OCI-LY1 (cell line): ENCODE data around the gene AAGAB.

Experiments used
- EZH2 ChIP-seq: fragments of 200-600 bp; sonication (generic), shearing (Covaris generic); IDR thresholded peaks from 2 replicates; pipeline ENCODE4 v1.8.0; 2017; ENCODE audit warnings: borderline replicate concordance, mixed run types, mild to moderate bottlenecking, antibody characterized with exemption, low read length, moderate library complexity, mixed read lengths
- TF ChIP-seq, protein P1 (sequence below): fragments of 200-600 bp; sonication (generic), shearing (Covaris generic); IDR thresholded peaks from 2 replicates; pipeline ENCODE4 v1.5.1; 2017; ENCODE audit warnings: mild to moderate bottlenecking, antibody characterized with exemption, low read length, moderate library complexity, mixed read lengths

DNA sequence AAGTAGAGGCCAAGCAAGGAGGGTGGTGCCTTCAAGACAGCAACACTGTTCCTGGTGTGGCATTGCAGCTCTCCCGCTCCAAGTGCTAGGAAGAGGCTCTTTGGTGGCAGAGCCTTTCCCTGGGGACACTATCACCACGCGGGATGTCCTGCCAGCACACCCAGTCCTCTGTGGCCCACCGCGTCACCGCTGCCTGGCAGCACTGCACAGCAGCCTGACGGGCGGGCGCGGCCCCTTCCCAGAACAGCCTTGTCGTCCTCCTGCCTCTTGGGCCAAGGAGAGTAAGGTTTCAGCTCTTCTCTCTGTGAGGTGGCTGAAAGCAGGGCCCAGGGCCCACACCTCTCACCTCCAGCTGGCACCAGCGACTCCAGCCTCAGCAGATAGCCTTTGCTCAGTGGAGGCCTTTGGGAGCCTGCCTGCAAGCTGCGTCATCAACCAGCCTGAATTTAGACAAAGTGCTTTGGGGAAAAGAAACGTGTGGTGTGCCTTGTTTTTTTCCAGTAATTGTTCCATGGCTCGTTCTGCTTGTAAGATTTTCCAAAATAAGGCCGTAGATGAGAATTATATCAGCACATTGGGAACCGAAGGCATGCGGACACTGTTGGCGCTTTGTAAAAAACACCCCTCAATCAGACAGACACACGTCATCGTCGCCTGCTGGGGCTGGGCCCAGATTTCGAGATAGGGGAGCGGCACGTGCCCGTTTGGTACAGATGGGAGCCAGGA lies 65.0 kb downstream of the AAGAB start:
- TF ChIP-seq, protein P1, sequence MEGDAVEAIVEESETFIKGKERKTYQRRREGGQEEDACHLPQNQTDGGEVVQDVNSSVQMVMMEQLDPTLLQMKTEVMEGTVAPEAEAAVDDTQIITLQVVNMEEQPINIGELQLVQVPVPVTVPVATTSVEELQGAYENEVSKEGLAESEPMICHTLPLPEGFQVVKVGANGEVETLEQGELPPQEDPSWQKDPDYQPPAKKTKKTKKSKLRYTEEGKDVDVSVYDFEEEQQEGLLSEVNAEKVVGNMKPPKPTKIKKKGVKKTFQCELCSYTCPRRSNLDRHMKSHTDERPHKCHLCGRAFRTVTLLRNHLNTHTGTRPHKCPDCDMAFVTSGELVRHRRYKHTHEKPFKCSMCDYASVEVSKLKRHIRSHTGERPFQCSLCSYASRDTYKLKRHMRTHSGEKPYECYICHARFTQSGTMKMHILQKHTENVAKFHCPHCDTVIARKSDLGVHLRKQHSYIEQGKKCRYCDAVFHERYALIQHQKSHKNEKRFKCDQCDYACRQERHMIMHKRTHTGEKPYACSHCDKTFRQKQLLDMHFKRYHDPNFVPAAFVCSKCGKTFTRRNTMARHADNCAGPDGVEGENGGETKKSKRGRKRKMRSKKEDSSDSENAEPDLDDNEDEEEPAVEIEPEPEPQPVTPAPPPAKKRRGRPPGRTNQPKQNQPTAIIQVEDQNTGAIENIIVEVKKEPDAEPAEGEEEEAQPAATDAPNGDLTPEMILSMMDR = no peak
- no peak for TF ChIP-seq EZH2
